Neural cell (in vitro differentiated cells): Measurements from ENCODE around the gene LENG9. TPM values are rescaled to one million over a fixed set of nuclear protein-coding genes. Genes with fewer than 3 reads are reported as not detected.

Source experiments
- H2AFZ ChIP-seq: fragments of 200-600, 300-800 bp; sonication (generic), shearing (Covaris generic); 2 replicates; pipeline ENCODE4 v1.6.0; 2014; ENCODE audit warnings: low read depth, mild to moderate bottlenecking, antibody characterized with exemption, low read length, moderate library complexity
- H3F3A ChIP-seq: fragments of 200-600 bp; shearing (Covaris generic); 2 replicates; pipeline ENCODE4 v1.6.1; 2016; ENCODE audit warnings: mild to moderate bottlenecking, moderate library complexity, mixed read lengths, antibody characterized with exemption, low read length; ENCODE audit not compliant: insufficient read depth, poor library complexity, severe bottlenecking
- H3K27ac ChIP-seq: fragments of 200-600, 300-800 bp; sonication (generic), shearing (Covaris generic); 2 replicates; pipeline ENCODE4 v1.5.1; 2014; ENCODE audit warnings: mild to moderate bottlenecking, low read length, moderate library complexity
- H3K27me3 ChIP-seq: fragments of 300-800, 200-600 bp; sonication (generic), shearing (Covaris generic); 2 replicates; pipeline ENCODE4 v1.6.0; 2014; ENCODE audit warnings: mild to moderate bottlenecking, low read depth, low read length, moderate library complexity; ENCODE audit not compliant: insufficient read depth
- H3K36me3 ChIP-seq: fragments of 300-800, 200-600 bp; sonication (generic), shearing (Covaris generic); 2 replicates; pipeline ENCODE4 v1.5.1; 2014; ENCODE audit warnings: mild to moderate bottlenecking, antibody characterized with exemption, low read length, moderate library complexity; ENCODE audit not compliant: insufficient read depth
- H3K4me2 ChIP-seq: fragments of 300-800, 200-600 bp; sonication (generic), shearing (Covaris generic); 2 replicates; pipeline ENCODE4 v1.6.0; 2014; ENCODE audit warnings: mild to moderate bottlenecking, low read length
- H3K4me3 ChIP-seq: fragments of 300-800, 200-600 bp; sonication (generic), shearing (Covaris generic); 2 replicates; pipeline ENCODE4 v1.5.1; 2014; ENCODE audit warnings: mild to moderate bottlenecking, low read length, moderate library complexity
- H3K79me2 ChIP-seq: fragments of 200-600 bp; shearing (Covaris generic); replicated peaks from 2 replicates; pipeline ENCODE4 v1.6.0; 2014; ENCODE audit warnings: mild to moderate bottlenecking, low read length, moderate library complexity; ENCODE audit not compliant: insufficient read depth
- H3K9ac ChIP-seq: fragments of 300-800, 200-600 bp; sonication (generic), shearing (Covaris generic); 2 replicates; pipeline ENCODE4 v1.6.1; 2016; ENCODE audit warnings: mild to moderate bottlenecking, low read length, mixed read lengths
- H3K9me2 ChIP-seq: fragments of 200-600 bp; shearing (Covaris generic); 2 replicates; pipeline ENCODE4 v1.6.1; 2016; ENCODE audit warnings: mild to moderate bottlenecking, low read length, mixed read lengths; ENCODE audit not compliant: insufficient read depth
- H3K9me3 ChIP-seq: fragments of 200-600, 300-800 bp; sonication (generic), shearing (Covaris generic); 2 replicates; pipeline ENCODE4 v1.6.1; 2016; ENCODE audit warnings: mild to moderate bottlenecking, mixed run types, low read length, moderate library complexity, mixed read lengths
- H4K20me1 ChIP-seq: fragments of 200-600 bp; shearing (Covaris generic); 2 replicates; pipeline ENCODE4 v1.6.1; 2016; ENCODE audit warnings: mild to moderate bottlenecking, mixed run types; ENCODE audit not compliant: insufficient read depth
- CTCF ChIP-seq: fragments of 450-650 bp; IDR thresholded peaks from 2 replicates; pipeline ENCODE4 v1.5.1; 2014; ENCODE audit warnings: antibody characterized with exemption, mild to moderate bottlenecking, moderate library complexity; ENCODE audit not compliant: poor library complexity, severe bottlenecking
- EP300 ChIP-seq: fragments of 450-650 bp; conservative IDR thresholded peaks from 2 replicates; pipeline ENCODE4 v1.6.1; 2014; ENCODE audit warnings: antibody characterized with exemption, mild to moderate bottlenecking, moderate library complexity; ENCODE audit not compliant: poor library complexity, severe bottlenecking
- EZH2 ChIP-seq: fragments of 200-600, 300-800 bp; shearing (Covaris generic), sonication (generic); IDR thresholded peaks from 2 replicates; pipeline ENCODE4 v1.6.1; 2014; ENCODE audit warnings: antibody characterized with exemption, low read length, borderline replicate concordance, mild to moderate bottlenecking; ENCODE audit not compliant: insufficient read depth, poor library complexity, severe bottlenecking
- MXI1 ChIP-seq: fragments of 450-650 bp; conservative IDR thresholded peaks from 2 replicates; pipeline ENCODE4 v1.6.1; 2014; ENCODE audit warnings: antibody characterized with exemption, mild to moderate bottlenecking; ENCODE audit not compliant: poor library complexity, severe bottlenecking
- POLR2AphosphoS5 ChIP-seq: IDR thresholded peaks from 2 replicates; pipeline ENCODE4 v1.6.1; 2012
- RAD21 ChIP-seq: fragments of 450-650 bp; conservative IDR thresholded peaks from 2 replicates; pipeline ENCODE4 v1.6.1; 2014; ENCODE audit warnings: antibody characterized with exemption, mild to moderate bottlenecking, moderate library complexity
- REST ChIP-seq: IDR thresholded peaks from 2 replicates; pipeline ENCODE4 v1.6.1; 2012; ENCODE audit warnings: borderline replicate concordance
- SMC3 ChIP-seq: fragments of 450-650 bp; conservative IDR thresholded peaks from 2 replicates; pipeline ENCODE4 v1.6.1; 2014; ENCODE audit warnings: antibody characterized with exemption, mild to moderate bottlenecking, moderate library complexity; ENCODE audit not compliant: poor library complexity
- TAF1 ChIP-seq: IDR thresholded peaks from 2 replicates; pipeline ENCODE4 v1.6.1; 2012; ENCODE audit warnings: low read depth
- polyA plus RNA-seq: library from polyadenylated mRNA; depleted of rRNA; stranded (reverse); fragments of >200 nt; gene quantifications from 2 replicates; pipeline ENCODE4 v1.2.3, GENCODE V29; 2014

The LENG9 gene
- polyA plus RNA-seq, 1 donor from 2014 or later = 0.58 TPM

- H2AFZ ChIP-seq = no peak overlapping the region
- TF ChIP-seq RAD21 (no peak), MXI1 (no peak)
- H3K27ac ChIP-seq = no peak overlapping the region
- H3K9me3 ChIP-seq = no peaks in the 10 kb centered on the region
- H4K20me1 ChIP-seq = no peaks in the 10 kb centered on the region
- H3K4me3 ChIP-seq = no peak overlapping the region
- H3K9ac ChIP-seq = no peak overlapping the region
- H3F3A ChIP-seq = no peaks in the 10 kb centered on the region
- H3K9me2 ChIP-seq = no peaks in the 10 kb centered on the region
- no peaks in the 10 kb centered on the region for H3K79me2 ChIP-seq
- H3K27me3 ChIP-seq = peaks cover 11% of the 10 kb centered on the region
- no peaks in the 10 kb centered on the region for H3K36me3 ChIP-seq
- no peak overlapping the region for H3K4me2 ChIP-seq
These were observed 2.0 kb downstream of the LENG9 start for GRCh38 chr19:54461613-54462012.

GRCh38 chr19:54461210-54461609, 2.4 kb downstream of the LENG9 start:
- Histone ChIP-seq H3K9ac (no peak overlapping the region), H3K27me3 (peaks cover 11% of the 10 kb centered on the region), H3F3A (no peaks in the 10 kb centered on the region), H2AFZ (no peak overlapping the region), H3K27ac (no peak overlapping the region), H4K20me1 (no peaks in the 10 kb centered on the region), H3K9me3 (no peaks in the 10 kb centered on the region), H3K79me2 (no peaks in the 10 kb centered on the region), H3K4me3 (no peak overlapping the region), H3K36me3 (no peaks in the 10 kb centered on the region), H3K4me2 (no peak overlapping the region), H3K9me2 (no peaks in the 10 kb centered on the region)
- TF ChIP-seq EP300 (no peak), MXI1 (no peak)

GRCh38 chr19:54460230-54461005, 3.2 kb downstream of the LENG9 start:
- Histone ChIP-seq H3K4me3 (no peak overlapping the region), H3K9me2 (no peaks in the 10 kb centered on the region), H3K27ac (no peak overlapping the region), H4K20me1 (no peaks in the 10 kb centered on the region), H3F3A (no peaks in the 10 kb centered on the region), H3K9ac (no peak overlapping the region), H2AFZ (no peak overlapping the region), H3K9me3 (no peaks in the 10 kb centered on the region), H3K4me2 (no peak overlapping the region), H3K27me3 (peaks cover 11% of the 10 kb centered on the region), H3K36me3 (no peaks in the 10 kb centered on the region), H3K79me2 (no peaks in the 10 kb centered on the region)
- TF ChIP-seq MXI1 (no peak), REST (no peak), EP300 (no peak), TAF1 (no peak), CTCF (no peak), SMC3 (no peak), RAD21 (no peak), POLR2AphosphoS5 (no peak), EZH2 (no peak)
